ENCODE measurements around the gene MYMX.

The MYMX gene

DNA sequence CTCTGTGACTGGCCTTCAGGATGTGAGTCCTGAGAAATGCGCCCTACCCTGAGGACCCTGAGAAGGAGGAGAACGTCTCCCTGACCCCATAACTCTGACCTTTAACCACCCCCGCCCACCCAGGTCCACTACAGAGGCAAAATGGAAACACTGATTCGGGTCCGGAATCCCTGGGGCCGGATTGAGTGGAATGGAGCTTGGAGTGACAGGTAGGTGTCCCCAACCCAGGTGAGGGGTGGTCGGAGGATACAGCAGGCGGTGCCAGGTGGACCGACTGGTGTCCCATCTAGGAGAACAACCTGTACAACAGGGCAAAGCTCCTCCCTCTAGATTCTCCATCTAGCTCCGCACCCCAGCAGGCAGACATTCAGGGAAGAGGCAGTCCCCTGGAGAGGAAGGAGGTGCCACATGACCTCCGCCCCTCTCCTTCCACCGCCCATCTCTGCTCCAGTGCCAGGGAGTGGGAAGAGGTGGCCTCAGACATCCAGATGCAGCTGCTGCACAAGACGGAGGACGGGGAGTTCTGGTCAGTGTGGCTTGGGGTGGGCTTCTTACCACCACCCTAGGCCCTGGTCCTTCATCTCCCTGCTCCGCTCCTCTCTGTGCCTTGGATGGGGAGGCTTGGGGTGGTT, 40.5 kb upstream of the MYMX start:
- no peak for DNase-seq (ENCODE audit: low spot score)
- TF ChIP-seq, protein P1, sequence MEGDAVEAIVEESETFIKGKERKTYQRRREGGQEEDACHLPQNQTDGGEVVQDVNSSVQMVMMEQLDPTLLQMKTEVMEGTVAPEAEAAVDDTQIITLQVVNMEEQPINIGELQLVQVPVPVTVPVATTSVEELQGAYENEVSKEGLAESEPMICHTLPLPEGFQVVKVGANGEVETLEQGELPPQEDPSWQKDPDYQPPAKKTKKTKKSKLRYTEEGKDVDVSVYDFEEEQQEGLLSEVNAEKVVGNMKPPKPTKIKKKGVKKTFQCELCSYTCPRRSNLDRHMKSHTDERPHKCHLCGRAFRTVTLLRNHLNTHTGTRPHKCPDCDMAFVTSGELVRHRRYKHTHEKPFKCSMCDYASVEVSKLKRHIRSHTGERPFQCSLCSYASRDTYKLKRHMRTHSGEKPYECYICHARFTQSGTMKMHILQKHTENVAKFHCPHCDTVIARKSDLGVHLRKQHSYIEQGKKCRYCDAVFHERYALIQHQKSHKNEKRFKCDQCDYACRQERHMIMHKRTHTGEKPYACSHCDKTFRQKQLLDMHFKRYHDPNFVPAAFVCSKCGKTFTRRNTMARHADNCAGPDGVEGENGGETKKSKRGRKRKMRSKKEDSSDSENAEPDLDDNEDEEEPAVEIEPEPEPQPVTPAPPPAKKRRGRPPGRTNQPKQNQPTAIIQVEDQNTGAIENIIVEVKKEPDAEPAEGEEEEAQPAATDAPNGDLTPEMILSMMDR (IDR thresholded peaks at IDR 0.05), result no peak
- H3K27ac ChIP-seq, result peak overlapping the region in 1 of 2 donors; percentile 83
- H3K4me3 ChIP-seq, result no peak overlapping the region

- DNase-seq (ENCODE audit: low spot score), result no peak
- Histone ChIP-seq H3K27ac (peak overlapping the region in 1 of 2 donors; percentile 83), H3K4me3 (no peak overlapping the region)
- TF ChIP-seq, protein P1 (IDR thresholded peaks at IDR 0.05), result no peak
These were observed 39.8 kb upstream of the MYMX start for GRCh38 chr6:44176762-44177509.

DNA sequence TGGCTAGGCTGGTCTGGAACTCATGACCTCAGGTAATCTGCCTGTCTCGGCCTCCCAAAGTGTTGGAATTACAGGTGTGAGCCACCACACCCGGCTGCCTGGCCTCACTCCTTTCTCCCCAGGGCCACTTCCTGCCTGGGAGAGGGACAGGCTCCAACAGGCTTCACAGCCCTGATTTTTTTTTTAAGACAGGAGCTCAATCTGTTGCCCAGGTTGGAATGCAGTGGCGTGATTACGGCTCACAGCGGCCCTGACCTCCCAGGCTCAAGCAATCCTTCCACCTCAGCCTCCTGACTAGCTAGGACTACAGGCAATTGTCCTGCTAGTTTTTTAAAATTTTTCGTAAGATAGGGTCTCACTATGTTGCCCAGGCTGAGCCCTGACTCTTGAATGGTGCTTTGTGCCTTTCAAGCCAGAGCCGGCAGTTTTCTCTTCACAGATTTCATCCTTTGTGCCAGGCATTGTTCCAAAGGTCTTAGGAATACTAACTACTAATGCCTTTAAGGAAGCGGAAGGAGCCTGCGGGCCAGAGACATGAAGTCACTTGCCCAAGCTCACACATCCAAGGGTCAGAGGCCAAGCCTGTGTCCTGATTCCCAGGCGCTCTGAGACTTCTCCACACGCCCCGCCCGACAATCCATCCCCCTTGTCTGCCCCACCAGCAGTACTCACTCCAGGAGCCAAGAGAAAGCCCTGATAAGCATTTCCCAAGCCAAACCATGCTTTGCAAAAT, 38.9 kb upstream of the MYMX start:
- DNase-seq (ENCODE audit: low spot score), result peak; percentile 91
- Histone ChIP-seq H3K27ac (peak overlapping the region; percentile 69 to 83), H3K4me3 (no peak overlapping the region)
- TF ChIP-seq, protein P1 (IDR thresholded peaks at IDR 0.05), result no peak

DNA sequence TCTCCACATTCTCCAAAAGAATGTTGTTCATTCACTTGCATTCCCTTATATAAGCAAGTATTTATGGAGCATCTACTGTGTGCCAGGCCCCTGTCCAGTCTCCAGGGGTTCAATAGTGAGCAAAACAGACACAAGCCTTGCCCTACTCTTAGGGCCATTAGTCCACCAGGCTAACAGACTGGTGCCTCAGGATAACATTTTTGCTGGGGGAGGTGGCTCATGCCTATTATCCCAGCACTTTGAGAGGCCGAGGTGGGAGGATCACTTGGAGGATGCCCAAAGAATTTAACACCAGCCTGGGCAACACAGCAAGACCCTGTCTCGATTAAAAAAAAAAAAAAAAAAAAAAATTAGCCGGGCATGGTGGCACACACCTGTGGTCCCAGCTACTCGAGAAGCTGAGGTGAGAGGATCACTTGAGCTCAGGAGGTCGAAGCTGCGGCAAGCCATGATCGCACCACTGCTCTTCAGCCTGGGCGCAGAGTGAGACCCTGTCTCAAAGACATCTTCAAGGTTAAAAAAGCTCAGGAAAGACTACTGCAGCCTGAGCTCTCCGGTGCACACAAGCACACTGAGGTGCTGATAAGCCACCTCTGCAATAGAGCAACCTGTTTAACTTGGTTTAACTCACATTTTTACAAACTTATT, 38.2 kb upstream of the MYMX start:
- DNase-seq (ENCODE audit: low spot score), result no peak
- TF ChIP-seq, protein P1 (IDR thresholded peaks at IDR 0.05), result no peak
- H3K27ac ChIP-seq, result peak overlapping the region; percentile 69 to 83
- no peak overlapping the region for H3K4me3 ChIP-seq

- no peak for DNase-seq (ENCODE audit: low spot score)
- peak overlapping the region; percentile 69 to 83 for H3K27ac ChIP-seq
- TF ChIP-seq, protein P1 (IDR thresholded peaks at IDR 0.05), result no peak
- H3K4me3 ChIP-seq, result no peak overlapping the region
These were observed 37.6 kb upstream of the MYMX start for GRCh38 chr6:44179072-44179536.

- peak overlapping the region in 1 of 2 donors; percentile 43 for H3K27ac ChIP-seq
These were observed 37.1 kb upstream of the MYMX start for GRCh38 chr6:44179648-44180047.

More at GRCh38 chr6:44179648-44180047, 37.1 kb upstream of the MYMX start:
- DNase-seq (ENCODE audit: low spot score), result no peak
- H3K4me3 ChIP-seq, result no peak overlapping the region
- TF ChIP-seq, protein P1 (IDR thresholded peaks at IDR 0.05), result no peak

All from coronary artery (tissue), 2 donors.